HG03442 (cell line): ENCODE measurements around the gene PPIF.
A peak's percentile ranks its signal among the peaks of the same experiment; 100 is the strongest.

ENCODE experiments used
- ATAC-seq: cut with Tn5 transposase; IDR thresholded peaks from one replicate; pipeline ENCODE4 v1.9.1; 2021; ENCODE audit warnings: mild to moderate bottlenecking, moderate library complexity; ENCODE audit not compliant: unreplicated experiment

The PPIF gene

DNA sequence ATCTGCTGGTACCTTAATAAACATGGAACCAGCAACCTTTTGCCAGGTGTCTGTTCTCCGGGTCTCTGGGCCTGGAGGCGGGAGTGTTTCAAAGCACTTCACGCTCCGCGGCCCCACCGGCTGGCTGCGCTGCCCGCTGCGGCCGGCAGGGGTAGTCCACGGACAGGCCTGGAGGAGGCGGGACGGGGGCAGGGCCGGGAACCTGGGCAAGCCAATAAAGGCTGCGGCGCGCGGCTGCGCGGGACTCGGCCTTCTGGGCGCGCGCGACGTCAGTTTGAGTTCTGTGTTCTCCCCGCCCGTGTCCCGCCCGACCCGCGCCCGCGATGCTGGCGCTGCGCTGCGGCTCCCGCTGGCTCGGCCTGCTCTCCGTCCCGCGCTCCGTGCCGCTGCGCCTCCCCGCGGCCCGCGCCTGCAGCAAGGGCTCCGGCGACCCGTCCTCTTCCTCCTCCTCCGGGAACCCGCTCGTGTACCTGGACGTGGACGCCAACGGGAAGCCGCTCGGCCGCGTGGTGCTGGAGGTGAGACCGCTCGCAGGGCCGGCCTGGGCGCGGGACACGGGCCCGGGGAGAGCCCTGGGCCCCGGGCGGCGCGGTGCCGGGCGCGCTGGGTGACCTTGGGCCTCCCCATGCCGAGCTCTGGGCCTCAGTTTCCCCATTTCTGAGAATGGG is at the start of gene PPIF:
Gene PPIF, plus strand, starts transcription at position 244 of the 668 bp plus-strand sequence. Its CDS starts 80 bp downstream, at position 324.
- ATAC-seq: peak; percentile 84

DNA sequence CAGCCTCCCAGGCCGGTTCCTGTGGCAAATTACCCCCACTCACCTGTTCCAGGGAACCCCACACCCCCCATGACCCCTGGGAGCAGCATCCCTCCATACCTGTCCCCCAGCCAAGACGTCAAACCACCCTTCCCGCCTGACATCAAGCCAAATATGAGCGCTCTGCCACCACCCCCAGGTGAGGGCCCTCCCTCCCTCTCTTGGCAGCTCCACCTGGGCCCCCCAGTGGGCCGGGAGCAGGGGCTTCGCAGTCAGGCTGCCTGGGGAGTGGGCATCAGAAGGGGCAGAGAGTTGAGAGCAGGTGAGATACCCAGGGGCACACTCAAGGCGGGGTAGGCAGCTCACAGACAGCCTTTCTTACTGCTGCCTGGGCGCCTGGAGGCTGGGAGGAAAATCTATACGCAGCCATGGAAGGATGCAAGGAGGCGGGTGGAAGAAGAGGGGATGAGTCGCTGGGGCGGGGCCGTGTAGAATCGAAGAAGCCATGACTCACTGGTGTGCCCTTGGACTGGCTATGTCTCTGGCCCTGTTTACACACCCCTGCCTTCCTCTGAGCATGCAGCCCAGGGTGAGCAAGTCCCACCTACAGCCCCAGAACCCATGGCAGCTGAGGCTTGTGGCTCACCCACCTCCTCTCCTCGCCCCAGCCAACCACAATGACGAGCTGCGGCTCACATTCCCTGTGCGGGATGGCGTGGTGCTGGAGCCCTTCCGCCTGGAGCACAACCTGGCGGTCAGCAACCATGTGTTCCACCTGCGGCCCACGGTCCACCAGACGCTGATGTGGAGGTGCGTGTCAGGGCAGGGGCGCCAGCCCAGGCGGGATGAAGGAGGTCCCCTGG is 48.6 kb upstream of the PPIF start:
- ATAC-seq: no peak

DNA sequence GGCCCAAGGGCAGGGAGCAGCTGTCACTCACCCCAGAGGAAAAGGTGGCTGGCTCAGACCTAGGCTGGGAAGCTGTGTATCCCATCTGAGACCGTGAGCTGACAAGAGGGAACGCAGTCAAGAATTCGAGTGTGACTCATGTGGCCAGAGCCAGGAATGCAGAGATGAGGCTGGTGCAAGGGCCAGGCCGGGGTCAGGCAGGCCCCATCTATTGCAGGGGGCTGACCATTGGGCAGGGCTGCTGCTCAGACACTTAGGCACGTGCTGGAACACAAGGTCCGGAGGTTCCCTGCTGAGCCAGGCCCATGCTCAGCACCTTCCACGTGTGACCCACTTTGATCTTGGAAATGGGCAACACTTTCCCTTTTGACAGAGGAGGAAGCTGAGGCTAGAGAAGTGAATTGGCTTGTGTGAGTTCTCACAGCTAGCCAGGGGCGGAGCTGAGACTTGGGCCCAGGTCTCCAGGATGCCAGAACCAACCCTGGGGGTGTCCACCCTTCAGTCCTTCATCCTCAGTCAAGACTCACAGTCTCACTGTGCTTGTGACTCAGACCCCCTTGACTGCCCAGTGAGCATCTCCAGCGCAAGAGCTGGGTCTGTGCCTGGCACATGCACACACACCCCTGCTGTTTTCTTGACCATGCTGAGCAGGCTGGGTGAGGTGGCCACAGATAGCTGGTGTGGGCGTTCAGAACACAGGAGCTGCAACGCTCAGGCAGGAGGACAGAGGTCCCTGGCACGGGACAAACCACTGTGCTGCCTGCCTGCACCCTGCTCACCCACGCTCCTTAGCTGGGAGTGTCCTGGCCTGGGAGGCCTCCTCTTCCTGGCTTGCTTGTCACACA is 47.6 kb upstream of the PPIF start:
- ATAC-seq: no peak

GRCh38 chr10:79300711-79301110 is 46.6 kb upstream of the PPIF start:
- no peak for ATAC-seq

DNA sequence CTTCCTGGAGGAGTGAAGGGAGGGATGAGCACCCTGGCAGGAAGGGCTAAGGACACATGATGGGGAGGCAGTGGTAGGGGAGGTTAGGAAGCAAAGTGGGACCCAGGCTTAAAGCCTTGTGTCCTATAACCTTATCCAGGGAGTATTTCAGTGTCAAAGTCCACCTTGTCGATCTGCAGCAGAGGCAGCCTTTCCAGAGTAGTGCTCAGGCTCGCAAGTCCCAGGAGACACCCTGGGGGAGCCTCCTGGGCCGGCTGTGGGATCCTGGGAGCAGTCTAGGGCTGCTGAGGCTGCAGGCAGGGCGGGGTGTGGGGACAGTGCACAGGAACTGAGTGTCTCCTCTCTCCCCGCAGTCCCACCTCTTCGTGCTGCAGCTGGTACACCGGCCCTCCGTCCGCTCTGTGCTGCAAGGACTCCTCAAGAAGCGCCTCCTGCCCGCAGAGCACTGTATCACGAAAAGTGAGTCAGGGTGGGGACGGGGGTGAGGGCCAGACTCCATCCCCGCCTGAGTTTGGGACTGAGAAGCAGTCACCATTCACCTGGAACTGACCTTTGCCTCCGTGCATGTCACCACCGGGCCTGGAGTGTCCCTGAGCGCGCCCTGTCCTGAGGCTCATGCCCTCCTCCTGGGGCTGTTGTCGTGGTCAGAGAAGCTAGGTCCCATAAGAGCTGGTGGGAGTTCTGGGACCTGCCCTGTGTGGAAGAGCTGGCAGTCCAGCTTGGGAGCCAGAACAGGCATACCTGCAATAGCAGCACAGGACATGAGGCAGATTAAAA is 45.3 kb upstream of the PPIF start:
- no peak for ATAC-seq

DNA sequence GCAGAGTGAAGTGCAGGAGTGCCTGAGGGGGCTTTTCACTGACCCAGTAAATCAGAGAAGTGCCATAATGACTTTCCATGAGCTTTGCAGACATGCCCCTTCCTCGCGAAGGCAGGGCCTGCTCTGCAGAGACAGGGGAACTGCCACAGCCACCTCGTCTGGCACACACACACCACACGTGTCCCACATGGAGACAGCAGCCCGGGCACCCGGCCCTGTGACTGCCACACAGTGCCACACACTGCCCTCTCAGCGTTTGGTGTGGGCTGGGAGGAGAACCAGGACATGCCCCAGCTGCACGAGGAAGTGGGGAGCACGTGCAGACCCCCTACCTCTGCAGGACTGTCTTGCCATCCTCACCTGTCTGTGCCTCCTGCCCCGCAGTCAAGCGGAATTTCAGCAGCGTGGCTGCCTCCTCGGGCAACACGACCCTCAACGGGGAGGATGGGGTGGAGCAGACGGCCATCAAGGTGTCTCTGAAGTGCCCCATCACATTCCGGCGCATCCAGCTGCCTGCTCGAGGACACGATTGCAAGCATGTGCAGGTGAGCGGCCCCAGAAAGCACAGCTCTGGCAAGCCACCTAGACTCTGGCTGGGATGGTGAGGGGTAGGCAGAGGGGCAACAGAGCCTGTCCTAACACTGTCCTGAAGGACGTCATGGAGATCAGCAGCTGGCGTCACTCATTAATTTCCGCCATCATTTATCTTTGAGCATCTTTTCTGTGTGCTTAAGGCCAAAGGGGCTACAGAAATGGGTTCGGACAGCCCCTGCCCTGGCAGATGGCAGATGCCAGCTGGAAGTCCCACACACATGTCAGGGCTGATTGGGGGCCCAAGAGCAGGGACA is 43.4 kb upstream of the PPIF start:
- no peak for ATAC-seq

DNA sequence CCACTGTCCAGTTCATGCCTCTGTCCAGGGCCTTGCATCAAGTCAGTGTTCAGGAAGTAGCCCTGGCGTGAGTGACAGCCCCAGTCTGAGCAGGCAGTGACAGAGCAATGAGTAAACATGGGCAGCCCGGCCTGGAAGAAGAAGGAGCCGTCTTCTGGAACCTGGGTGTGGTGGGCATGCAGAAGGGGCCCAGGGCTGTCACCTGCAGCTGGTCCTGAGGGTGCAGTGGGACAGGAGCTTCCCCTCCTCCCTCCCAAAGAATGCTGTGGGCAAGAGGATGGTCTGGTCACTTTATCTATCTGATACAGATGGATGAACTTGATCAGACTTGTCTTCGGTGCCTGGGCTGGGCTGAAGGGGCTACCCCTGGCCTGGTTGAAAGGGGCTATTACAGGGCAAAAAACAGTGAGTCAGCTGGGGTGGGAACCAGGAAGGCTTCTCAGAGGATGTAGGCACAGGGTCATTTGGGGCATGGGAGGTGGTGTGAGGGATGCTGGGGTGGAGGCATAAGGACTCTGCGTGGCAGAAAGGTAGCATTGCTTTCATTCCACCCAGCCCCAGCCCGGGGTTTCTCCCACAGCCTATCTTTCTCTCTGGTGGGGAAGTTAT is 42.7 kb upstream of the PPIF start:
- ATAC-seq: no peak

DNA sequence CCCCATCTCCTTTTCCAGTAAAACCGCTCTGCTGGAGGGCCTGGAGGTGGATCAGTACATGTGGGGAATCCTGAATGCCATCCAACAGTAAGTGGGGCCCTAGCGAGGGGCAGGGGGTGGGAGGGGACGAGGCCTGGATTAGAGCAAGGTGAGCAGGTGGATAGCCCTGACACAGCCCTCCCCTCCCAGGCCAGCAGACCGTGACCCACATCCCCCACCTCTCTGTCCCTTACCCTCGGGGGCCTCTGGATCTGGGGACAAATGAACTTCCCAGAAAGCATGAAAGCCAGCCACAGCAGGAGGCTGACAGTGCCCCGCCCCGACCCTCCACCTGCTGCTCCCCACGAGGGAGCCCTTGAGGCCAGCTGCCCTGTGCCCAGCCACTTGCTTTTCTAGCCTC is 41.8 kb upstream of the PPIF start:
- no peak for ATAC-seq

DNA sequence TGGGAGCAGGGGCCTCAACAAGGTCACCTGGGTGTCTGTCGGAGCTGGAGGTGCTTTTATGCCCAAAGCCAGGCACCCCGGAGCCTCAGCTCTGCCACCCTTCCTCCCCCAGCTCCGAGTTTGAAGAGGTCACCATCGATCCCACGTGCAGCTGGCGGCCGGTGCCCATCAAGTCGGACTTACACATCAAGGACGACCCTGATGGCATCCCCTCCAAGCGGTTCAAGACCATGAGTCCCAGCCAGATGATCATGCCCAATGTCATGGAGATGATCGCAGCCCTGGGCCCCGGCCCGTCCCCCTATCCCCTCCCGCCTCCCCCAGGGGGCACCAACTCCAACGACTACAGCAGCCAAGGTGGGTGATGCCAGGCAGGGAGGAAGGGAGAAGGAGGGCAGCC is 41.3 kb upstream of the PPIF start:
- ATAC-seq: no peak

- no peak for ATAC-seq
Measured at GRCh38 chr10:79306644-79307220, 40.5 kb upstream of the PPIF start.

- ATAC-seq: no peak
Measured at GRCh38 chr10:79308016-79308415, 39.3 kb upstream of the PPIF start.

DNA sequence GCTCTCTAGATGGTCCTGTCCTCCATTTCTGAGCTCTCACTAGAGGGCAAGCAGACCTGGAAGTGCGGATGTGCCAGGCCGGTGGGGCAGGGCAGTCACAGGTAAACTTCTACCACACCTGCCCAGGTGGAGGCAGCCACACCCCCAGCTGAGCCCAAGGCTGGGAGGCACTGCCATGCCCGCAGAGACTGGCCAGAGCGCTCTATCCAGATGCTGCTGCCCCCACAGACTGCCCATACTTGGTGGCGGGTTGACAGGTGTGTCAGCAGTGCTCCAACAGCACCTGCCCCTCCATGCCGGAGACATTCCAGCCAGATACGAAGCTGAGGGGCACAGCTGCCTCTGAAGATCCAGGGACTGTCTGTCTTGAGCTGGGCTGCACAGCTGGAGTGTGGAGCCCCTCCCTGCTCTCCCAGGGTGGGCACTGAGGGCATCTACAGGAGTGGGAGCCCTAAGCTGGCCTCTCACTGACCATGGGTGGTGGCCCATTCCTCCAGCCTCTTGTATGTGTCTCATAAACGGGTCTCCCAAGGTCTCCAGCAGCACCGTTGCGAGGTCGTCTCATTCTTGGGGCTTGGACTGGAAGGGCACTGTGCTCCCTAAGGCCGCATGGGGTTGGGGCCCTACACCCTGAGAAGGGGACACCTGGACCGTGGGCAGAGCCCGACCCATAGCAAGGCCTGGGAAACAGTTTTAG is 38.2 kb upstream of the PPIF start:
- no peak for ATAC-seq

DNA sequence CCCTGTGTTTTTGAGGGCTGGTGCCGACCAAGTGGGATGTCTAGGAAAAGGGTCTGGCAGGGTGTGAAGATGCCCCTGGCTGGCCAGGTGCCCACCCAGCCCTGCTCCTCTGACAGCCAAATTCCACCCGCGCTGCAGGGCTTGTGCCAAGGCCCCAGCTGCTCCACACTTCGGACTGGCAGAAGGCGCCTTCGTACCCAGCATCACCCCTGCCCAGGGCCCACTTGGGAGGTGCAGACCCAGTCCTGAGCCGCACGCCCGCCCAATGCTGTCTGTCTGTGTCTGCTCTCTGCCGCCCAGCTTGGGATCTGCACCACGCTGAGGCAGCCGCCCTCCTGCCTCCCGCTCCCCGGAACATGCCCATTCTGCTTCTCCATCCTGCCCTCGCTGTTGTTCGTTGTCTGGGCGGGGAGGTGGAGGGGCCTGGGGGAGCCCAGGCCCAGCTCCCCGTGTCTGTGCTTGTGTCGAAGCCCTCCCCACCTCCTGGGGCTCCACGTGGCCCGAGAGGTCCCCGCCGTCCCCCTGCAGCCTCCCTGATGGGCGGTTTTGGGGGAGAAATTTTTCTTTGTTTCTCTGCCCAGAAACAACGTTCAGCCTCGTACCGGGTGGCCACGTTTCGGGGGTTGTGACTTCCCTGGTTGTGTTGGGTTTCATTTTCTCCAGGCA is 36.9 kb upstream of the PPIF start:
- ATAC-seq: no peak

DNA sequence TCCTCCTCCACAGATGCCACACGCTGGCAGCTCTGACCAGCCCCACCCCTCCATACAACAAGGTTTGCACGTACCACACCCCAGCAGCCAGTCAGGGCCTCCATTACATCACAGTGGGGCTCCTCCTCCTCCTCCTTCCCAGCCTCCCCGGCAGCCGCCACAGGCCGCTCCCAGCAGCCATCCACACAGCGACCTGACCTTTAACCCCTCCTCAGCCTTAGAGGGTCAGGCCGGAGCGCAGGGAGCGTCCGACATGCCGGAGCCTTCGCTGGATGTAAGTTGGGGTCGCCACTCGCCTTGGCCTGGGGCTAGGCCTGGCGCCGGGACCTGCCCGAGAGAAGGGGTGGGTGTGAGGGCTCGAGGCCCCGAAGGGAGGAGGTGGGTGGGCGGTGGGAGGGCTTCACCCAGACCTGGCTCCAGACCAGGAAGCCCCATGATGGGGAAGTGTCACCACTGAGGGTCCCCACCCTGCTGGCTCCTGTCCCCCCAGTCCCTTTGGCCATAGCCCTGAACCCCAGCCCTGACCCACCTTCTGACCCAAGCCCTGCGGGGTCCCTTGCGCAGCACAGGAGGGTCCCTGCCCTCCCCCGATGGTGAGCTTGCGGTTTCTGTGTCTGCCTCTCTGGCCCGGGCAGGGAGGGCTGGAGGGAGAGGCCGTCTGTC is 36.2 kb upstream of the PPIF start:
- ATAC-seq: no peak

- no peak for ATAC-seq
Measured at GRCh38 chr10:79311581-79312407, 35.5 kb upstream of the PPIF start.

DNA sequence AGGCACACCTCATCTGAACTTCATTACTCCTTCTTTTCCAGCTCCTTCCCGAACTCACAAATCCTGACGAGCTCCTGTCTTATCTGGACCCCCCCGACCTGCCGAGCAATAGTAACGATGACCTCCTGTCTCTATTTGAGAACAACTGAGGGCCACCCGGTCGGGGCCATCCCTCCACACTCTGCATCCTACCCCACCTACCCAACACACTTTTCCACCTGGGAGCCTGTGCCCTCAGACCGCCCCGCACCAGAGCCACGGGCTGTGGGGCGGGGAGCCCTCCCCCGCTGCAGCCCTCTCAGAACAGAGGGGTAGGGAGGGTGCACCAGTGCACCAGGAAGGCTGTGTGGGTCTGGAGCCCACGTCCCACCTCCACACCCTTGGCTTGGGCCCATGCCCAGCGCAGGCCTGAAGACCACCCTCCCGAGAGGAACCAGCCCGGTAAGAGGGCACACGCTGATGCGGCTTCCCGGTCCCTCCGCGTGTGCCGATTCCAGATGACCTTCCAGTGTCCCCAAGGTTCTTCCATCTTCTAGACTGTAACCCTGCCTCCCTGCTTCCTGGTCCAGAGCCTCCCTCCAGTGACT is 34.6 kb upstream of the PPIF start:
- ATAC-seq: no peak
